ENCODE measurements around the gene RBM20.
A peak's percentile ranks its signal among the peaks of the same experiment; 100 is the strongest.
"Not testable (repeated sequence)": the region's sequence is repeated elsewhere in the genome, so short reads cannot be mapped to it uniquely, and the experiment has no call there.

RBM20 gene

DNA sequence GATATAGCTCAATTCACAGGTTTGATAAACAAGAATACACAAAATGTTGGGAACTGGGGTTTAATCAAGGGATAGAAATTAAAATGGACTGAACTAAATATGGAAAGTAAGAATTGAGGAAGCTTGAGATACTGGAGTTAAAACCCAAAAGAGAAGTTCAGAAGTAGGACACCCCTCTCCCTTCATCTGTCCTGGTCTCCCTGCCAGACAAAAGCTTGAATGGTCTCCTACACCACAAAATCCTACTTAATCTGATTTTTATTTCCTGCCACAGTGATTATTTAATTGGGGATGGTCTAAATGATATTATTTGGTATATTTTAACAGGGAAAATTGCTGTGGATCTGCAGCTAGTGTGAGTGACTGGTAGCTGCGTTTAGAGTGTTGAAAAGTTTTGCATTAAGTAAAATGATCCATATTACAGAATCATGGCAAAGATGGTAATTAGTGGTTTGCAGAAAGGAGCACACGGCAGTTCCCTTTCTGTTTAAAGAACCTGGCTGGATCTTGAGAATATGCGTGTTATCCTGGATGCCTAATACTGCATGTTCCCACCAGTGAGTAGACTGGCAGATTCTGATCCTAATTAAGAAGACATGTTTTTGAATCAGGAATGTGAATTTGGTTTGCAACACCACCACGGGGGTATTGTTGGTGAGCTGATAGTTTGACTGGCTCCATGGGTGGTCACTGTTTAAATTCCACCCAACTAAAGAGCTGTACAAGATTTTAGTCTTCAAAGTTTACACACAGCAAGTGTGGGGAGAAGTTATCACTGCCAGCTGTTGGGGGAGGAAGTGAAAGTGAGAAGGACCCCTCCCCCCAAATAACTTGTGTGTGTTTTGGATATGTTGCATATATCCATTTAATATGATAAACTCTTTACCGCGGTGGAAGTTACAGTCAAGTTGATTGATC, 5.5 kb downstream of the RBM20 start:
- DNase-seq (ENCODE audit: low read depth in 2 of 2): no peak

DNA sequence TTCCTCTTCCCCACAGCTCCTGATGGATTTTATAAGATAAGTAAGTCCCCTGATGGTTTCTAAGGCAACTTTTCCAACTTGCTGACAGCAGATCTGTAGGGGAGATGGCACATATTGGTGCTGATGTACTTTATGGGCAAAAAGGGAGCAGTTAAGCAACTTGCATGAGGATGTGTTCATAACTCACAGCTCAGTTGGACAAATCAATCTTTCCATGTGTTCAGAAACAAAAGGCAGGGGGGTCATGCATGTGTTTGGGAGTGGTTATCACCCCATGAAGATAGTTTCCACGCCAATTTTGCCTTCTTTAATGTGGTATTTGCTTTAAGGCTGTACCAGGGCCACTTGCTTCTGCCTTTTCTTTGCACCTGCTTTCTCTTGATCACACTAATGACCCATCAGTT, 6.1 kb downstream of the RBM20 start:
- DNase-seq (ENCODE audit: low read depth in 2 of 2): no peak

DNA sequence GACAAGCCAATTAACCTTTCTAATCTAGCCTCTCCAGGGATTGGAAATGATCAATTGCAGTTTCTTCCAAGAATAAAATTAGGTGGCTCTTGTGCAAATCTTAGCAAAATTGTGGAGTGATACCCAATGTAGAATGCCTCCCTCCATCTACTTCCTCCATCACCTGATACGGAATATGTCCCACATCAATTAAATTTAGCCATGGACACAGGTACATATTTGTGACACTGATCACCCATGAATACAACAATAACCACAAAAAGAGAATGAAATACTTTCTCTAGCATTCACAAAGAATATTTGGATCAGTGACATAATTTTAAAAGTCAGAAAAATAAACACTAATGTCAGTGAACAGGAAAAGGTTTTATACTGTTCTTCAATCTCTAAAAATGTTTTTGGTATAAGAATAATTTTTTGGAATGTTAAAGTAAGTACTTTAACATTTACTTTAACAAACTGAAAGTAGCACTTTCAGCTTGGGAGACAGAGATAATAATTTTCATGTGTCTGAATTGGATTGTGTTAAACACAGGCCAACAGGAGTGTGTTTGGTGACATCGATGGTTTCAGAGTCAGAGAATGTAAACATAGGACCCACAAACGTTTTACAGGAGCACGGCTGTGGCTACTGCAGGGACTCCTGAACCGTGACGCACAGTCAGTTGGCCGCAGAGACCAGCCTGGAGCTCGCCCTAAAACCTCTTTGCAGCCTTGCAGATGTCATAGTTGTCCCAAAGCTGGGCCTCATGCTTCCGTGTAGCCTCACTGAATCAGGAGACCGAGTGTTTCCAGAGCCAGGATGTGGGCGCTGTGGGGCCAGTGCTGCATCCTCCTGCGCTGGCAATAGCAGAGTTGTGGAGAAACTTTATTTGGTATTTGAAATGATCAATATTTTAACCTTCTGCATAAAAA, 7.2 kb downstream of the RBM20 start:
- peak in 1 of 2 experiments; percentile 31 for DNase-seq (ENCODE audit: low read depth in 2 of 2)

DNA sequence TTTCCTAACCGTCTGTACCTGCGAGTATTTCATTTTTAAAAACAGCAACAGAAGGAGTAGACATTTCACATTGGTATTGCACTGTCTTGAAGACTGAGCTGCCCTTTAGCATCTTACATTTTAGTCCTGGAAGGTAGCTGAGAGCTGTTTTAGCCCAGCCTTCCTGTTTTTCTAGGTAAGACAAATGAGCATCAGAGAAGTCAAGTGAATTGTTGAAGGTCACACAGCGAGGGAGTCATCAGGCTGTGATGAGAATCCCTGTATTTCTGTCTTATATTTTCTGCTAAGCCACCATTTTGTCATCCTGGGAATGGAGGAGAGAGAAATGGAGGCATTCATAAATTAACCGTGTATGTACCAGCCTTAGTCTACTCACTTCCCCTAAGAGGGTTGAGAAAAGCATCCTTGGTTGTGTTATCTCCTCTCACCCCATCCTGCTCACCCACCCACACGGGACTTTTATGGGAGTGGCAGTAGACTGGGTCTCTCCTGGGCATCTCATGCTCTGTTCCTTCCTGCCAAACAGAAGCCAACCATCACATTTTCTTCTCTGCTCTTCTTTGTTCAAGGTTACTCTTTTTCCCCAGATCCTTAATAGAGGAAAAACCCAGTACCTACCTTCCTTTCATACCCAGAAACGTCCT, 8.5 kb downstream of the RBM20 start:
- DNase-seq (ENCODE audit: low read depth in 2 of 2): no peak

DNA sequence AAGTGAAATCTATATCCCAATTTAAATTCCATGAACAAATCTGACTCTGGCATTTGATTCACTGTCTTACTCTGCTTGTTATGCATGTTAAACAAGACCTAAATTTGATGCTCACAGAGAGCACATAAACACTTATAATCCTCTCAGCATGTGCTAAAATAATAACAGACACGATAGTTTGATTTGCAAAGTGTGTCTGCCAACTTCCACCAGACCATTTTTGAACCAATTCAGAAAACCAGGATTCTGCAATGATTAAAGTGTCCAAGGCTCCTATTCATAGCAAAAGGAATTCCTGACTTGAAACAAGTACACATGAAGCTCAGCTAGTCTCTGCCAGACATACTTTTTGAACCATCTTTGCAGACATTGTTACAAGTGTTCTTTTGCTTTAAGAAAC, 11.2 kb downstream of the RBM20 start:
- no peak for DNase-seq (ENCODE audit: low read depth in 2 of 2)

DNA sequence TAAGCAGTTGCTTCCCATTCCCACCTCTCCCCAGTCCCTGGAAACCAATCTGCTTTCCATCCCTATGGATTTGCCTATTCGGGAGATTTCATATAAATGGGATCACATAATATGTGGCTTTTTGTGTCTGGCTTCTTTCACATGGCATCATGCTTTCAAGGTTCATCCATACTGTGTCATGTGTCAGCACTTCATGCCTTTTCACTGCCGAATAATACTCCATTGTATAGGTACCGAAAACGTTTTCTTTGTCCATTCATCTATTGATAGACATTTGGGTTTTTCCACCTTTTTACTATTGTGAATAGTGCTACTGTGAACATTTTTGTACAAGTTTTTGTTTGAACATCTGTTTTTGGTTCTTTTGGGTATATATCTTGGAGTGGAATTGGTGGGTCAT, 12.5 kb downstream of the RBM20 start:
- no peak for DNase-seq (ENCODE audit: low read depth in 2 of 2)

DNA sequence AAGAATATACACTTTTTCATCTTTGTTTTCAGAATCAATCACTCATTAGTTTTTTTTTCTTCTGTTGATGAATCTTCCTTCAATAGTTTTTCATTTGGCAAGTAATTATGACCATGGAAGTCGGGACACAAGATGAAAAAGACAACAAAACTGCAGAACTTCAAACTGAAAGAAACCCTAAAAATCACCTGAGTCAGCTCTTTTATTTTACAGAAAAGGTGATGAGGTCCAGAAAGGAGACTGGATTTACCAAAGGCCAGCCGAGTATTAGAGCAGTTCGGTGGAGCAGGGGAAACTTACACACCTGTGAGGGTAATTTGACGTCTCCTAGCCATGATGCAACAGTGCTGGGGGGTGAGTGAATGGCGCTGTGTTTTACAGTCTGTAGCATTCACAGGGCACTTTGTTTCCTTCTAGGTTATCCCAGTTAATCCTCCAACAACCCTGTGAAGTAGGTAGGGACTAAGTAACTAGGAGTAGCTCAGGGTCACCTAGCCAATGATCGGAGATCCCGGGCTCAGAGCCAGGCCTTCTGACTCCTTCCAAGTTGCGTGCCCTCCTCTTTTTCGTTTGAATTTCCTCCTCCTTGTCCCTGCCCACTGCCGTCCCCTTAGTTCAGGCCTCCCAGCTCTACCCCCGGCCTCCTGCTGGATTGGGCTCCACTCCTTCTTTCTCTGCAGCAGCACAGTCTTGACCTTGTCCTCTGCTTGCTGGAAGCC, 14.0 kb downstream of the RBM20 start:
- no peak for DNase-seq (ENCODE audit: low read depth in 2 of 2)

DNA sequence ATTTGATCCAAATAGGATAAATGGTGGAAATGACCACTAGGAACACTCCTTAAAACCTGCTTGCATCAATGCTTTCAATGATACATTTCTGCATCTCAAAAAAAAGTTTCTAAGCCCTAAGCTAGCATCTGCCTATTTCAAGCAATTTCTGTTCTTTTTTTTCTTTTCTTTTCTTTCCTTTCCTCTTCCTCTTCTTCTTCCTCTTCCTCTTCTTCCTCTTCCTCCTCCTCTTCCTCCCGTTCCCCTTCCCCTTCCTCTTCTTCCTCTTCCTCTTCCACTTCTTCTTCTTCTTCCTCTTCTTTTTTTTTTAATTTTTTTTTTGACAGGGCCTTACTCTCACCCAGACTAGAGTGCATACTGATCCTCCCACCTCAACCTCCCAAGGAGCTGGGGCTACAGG, 15.4 kb downstream of the RBM20 start:
- no peak for DNase-seq (ENCODE audit: low read depth in 2 of 2)

DNA sequence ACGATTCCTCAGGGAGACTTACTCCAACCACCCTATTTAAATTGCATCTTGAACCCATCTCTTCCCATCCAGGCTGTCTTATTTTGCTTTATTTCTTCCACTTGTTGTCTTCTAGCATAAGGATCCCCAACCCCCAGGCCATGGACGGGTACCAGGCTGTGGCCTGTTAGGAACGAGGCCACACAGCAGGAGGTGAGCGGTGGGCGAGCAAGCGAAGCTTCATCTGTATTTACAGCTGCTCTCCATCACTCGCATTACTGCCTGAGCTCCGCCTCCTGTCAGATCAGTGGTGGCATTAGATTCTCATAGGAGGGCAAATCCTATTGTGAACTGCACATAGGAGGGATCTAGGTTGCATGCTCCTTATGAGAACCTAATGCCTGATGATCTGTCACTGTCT, 16.2 kb downstream of the RBM20 start:
- DNase-seq (ENCODE audit: low read depth in 2 of 2): not testable (repeated sequence)

DNA sequence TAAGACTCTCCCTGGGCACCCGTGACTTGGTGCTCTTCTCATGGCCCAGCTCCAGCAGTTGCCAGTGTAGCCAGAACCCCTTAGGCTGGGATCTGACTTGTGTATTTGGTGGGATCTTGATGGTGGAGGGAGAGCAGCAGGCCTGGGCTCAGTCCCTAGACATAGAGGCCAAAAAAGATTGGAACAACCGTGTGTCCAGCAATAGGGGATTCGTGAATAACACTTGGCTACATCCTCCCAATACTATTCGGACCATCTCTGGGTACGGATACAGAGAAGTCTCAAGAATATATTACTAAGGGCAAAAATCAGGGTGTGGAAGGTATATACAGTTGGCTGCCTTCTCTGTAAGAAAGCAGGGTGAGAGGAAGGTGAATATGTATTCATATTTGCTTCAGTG, 17.2 kb downstream of the RBM20 start:
- DNase-seq (ENCODE audit: low read depth in 2 of 2): no peak

DNA sequence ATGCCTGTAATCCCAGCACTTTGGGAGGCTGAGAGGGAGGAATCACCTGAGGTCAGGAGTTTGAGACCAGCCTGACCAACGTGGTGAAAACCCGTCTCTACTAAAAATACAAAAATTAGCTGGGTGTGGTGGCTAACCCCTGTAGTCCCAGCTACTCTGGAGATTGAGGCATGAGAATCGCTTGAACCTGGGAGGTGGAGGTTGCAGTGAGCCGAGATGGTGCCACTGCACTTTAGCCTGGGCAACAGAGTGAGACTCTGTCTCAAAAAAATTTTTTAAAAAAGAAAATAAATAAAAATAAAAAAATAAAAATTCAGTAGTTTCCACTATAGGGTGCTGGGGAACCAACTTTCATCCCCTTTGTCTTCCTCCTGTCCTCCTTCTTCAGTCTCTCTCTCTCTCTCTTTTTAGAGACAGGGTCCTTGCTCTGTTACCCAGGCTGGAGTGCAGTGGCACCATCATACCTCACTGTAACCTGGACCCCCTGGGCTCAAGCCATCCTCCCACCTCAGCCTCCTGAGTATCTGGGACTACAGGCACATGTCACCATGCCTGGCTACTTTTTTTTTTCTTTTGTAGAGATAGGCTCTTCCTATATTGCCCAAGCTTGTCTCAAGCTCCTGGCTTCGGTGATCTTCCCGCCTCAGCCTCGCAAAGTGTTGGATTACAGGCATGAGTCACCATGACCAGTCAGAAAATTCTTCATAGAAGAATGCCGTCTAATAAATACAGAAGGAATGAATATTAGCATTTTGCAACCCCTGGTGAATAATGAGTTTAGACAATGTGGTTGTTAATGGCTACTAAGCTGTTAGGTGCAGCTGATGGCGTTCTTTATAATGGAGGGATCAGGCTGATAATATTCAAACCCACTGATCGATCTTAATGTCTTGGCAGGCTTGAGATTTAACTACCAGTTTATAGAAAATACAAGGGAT, 20.6 kb downstream of the RBM20 start:
- DNase-seq (ENCODE audit: low read depth in 2 of 2): peak; percentile 77 to 82

DNA sequence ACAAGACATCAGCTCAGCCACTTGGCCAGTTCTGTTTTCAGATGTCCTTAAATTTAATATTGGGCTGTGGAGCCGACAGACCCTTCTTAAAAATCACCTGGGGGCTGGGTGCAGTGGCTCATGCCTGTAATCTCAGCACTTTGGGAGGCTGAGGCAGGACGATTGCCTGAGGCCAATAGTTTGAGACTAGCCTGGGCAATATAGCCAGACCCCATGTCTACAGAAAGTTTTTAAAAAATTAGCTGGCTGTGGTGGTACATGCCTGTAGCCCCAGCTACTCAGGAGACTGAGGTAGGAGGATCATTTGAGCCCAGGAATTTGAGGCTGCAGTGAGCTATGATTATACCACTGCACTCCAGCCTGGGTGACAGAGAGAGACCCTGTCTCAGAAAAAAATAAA, 22.1 kb downstream of the RBM20 start:
- DNase-seq (ENCODE audit: low read depth in 2 of 2): not testable (repeated sequence)

DNA sequence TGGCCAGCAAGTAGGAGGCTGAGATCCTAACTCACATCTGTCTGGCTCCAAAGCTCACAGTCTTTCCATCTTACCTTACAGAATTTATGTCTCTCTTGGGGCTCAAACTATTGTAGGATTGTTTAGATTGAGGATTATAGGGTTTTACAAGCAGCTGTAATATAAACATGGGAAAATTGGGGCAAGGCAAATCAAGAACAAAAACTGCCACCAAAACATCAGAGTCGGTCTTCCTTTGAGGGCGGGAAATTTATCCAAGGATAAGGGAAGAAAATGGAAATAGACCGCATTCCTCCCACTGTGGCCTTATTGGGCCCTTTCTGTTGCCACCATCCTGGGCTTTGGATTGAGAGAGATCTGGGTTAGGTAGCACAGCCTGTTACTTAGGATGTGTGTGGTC, 22.5 kb downstream of the RBM20 start:
- no peak for DNase-seq (ENCODE audit: low read depth in 2 of 2)

DNA sequence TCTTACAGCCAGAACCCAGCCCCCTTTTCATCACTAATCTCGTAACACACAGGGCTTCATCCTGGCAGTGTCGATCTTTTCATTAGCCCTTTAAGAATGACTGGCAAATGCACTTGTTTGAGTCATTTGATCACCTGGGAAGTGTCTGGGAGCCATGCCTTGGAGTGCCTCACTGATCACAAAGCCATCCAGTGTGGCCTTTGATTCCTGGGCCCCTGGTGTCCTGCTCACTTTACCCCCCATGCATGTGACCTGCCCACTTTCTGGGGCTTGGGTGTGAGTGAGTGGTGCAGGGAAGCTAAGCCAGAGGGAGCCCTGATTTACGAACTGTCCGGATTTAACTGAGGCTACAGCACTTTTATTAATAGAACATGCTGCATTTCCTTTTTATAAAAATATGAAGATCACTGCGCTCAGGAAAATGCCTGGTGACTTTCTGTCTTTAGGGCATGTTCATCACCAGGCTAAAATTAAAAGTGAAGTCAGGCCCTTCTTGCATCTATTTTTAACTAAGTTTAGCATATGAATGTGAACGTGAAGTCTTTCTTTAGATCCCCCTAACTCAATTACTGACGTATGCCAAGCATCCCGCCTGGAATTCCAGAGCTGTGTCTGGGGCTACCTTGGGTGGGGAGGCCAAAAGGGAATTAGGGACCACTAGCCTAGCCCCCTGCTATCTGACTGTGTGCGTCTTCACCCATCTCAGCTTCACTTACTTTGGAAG, 23.6 kb downstream of the RBM20 start:
- no peak for DNase-seq (ENCODE audit: low read depth in 2 of 2)

DNA sequence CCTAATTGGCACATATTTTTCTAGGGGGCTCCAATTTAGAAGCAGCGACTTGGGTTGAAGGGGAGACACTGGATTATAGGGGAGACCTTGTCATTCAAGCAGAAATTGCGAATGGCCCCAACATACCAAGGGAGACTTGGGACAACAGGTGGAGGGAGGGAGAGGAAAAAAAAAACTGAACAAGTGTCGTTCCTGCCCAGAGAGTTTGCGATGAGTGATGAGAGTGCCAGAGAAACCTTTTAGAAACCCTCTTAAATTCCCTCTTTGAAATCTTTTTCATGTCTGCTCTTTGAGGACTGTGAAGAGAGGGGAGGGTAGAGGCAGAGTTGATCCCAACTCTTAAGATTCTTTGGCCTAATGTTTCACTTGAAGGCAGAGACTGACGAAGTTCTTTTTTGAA, 24.3 kb downstream of the RBM20 start:
- no peak for DNase-seq (ENCODE audit: low read depth in 2 of 2)

DNA sequence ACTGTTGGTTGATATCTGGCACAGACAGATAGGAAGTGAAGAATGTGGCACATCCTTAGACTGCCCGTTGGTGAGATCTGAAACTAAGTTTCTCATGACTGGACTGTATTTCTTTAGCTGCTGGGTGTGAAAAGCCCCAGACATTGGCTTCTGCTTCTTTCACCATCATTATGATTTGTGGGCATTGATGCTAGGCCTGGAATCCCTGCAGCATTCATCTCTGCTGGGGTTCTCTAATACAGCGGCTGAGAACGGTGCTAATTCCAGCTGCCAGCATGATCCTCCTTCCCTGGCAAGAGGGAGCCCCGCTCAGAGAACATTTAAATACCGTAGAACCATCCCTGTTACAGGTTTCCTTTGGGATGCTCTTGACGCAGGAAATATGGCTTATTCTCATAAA, 26.2 kb downstream of the RBM20 start:
- no peak for DNase-seq (ENCODE audit: low read depth in 2 of 2)

DNA sequence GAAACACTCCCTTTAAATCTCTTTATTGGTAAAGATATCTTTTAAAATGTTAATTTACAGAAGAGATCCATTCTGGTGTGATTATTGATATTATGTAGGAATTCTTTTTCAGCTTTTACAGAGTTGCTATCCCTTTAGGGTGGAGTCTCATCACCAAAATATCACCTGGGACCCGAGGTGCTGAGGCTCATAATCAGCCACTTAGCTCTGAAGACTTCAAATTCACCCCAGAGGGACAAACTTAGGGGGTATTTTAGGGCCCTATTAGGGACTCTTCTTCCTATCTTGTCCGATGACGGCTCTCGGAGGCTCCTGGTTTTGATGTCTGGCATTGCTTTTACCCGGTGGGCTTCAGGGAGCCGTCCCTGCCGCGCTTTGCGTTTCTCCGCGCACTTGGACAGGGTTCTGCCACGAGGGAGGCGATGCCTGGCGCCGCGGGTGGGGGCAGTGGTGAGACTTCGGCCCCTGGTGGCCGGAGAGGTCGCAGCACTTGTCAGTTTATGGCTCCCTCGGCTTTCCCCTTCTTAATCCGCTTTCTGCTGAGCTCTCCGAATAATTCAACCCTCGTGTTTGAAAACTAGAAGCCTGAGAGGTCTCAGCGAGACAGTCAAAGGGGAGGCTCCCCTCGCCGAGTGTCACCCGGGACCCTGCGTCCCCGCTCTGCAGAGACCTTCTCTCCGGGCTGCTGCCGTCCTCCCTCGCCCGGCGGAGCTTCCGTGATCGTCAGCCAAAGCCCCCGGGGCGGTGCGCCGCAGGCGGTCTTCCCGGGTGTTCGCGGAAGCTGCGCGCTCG, 27.8 kb downstream of the RBM20 start:
- no peak for DNase-seq (ENCODE audit: low read depth in 2 of 2)

DNA sequence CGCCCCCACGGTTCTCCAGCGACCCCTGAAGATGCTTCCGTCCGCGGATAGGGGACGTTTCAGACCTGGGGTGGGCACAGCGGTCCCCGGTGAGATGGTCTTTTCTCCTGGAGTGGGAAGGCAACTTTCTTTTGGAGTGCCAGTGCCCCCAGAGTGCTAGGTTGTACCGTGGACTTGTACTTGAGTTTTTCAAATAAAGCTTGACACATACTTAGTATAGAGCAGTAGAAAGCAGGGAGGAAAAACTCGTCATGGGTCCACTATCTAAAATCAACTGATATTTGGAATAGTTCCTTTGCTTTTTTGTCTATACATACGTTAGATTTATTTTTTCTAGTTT, 28.4 kb downstream of the RBM20 start:
- no peak for DNase-seq (ENCODE audit: low read depth in 2 of 2)

DNA sequence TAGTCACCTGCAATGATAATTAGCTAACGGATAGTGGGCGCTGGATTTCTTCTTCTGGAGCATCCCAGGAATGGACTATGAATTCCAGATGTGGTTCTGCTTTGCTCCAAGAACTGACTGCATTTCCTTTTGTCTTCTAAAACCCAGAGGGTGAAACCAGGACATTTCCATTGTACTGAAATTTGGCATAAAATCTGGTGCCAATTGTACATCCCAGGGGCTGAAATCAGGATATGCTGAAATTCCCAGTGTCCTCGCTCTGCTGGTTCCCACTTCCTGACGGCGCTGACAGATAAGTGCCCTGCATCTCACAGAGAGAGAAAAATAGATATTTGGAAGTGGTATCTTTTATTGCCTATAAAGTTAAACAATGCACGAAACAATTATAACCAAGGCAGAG, 31.9 kb downstream of the RBM20 start:
- DNase-seq (ENCODE audit: low read depth in 2 of 2): no peak
